Caco-2 (cell line): Measurements from ENCODE around the gene HDDC2. TPM values are rescaled to one million over a fixed set of nuclear protein-coding genes. Genes with fewer than 3 reads are reported as not detected.

Source experiments
- BruUV-seq: library from RNA; stranded (reverse); fragments of 400-500 nt; replicated peaks from 2 replicates; lab custom pipeline; 2021; lab: Mats Ljungman, UMichigan
- CTCF ChIA-PET: fragments of 300-600 bp; sonication (Branson Sonifier 250); formaldehyde crosslinking; loops from one replicate; lab custom pipeline; 2022; ENCODE audit warnings: antibody characterized with exemption; lab: Charles Lee
- POLR2A ChIA-PET: fragments of 300-600 bp; sonication (Branson Sonifier 250); formaldehyde crosslinking; loops from one replicate; lab custom pipeline; 2022; ENCODE audit warnings: antibody characterized with exemption; lab: Charles Lee
- DNase-seq, 2 experiments: peaks; one replicate each; pipeline versions ENCODE4 v3.0.0 to v3.0.0-alpha.2; 2020 to 2022
- H3K27me3 ChIP-seq: replicated peaks from 2 replicates; pipeline ENCODE4 v1.6.0; 2011; ENCODE audit warnings: low read length; ENCODE audit not compliant: control insufficient read depth, insufficient read depth
- H3K36me3 ChIP-seq: 2 replicates; pipeline ENCODE4 v1.5.1; 2011; ENCODE audit warnings: low read length; ENCODE audit not compliant: control insufficient read depth, insufficient read depth
- H3K4me1 ChIP-seq: fragments of 250-450 bp; sonication (Bioruptor Pico); 2 replicates; pipeline ENCODE4 v1.5.1; 2020; ENCODE audit warnings: mild to moderate bottlenecking
- H3K4me3 ChIP-seq: 2 replicates; pipeline ENCODE4 v1.5.1; 2011; ENCODE audit warnings: low read depth, mild to moderate bottlenecking, control low read depth, low read length
- H3K9me3 ChIP-seq: fragments of 250-450 bp; sonication (Bioruptor Pico); 2 replicates; pipeline ENCODE4 v1.5.1; 2020; ENCODE audit warnings: mild to moderate bottlenecking, moderate library complexity
- H3K27ac Mint-ChIP-seq: one replicate; pipeline ENCODE4 v1.8.0; 2022; ENCODE audit warnings: mixed read lengths; ENCODE audit not compliant: unreplicated experiment
- H3K27me3 Mint-ChIP-seq: one replicate; pipeline ENCODE4 v1.8.0; 2022; ENCODE audit warnings: mixed read lengths; ENCODE audit not compliant: insufficient read depth, unreplicated experiment
- H3K36me3 Mint-ChIP-seq: one replicate; pipeline ENCODE4 v1.8.0; 2022; ENCODE audit warnings: mild to moderate bottlenecking, mixed read lengths; ENCODE audit not compliant: insufficient read depth, unreplicated experiment
- H3K4me1 Mint-ChIP-seq: one replicate; pipeline ENCODE4 v1.8.0; 2022; ENCODE audit warnings: low read depth, mixed read lengths; ENCODE audit not compliant: unreplicated experiment
- H3K4me3 Mint-ChIP-seq: one replicate; pipeline ENCODE4 v1.8.0; 2022; ENCODE audit warnings: mild to moderate bottlenecking, moderate library complexity, mixed read lengths; ENCODE audit not compliant: unreplicated experiment
- H3K9me3 Mint-ChIP-seq: one replicate; pipeline ENCODE4 v1.8.0; 2022; ENCODE audit warnings: mixed read lengths; ENCODE audit not compliant: unreplicated experiment
- intact Hi-C: fragments of 100-400 bp; cut with micrococcal nuclease; formaldehyde crosslinking; loops from one replicate; pipeline ENCODE4 v1.10.0; 2022; ENCODE audit not compliant: unreplicated experiment
- total RNA-seq: library from RNA; stranded (reverse); gene quantifications from 2 replicates; pipeline ENCODE4 v1.2.3, GENCODE V29; 2022
- TF ChIP-seq, protein P1 (sequence below), 2 experiments: fragments of 200-600 bp in 1 of 2; IDR thresholded peaks; 1 replicate in 1 of 2; 2 replicates in 1 of 2; pipeline versions ENCODE4 v1.5.1 to v1.8.0; 2011 to 2022; ENCODE audit warnings: antibody characterized with exemption in 1 of 2, control low read depth in 1 of 2, inconsistent platforms in 1 of 2, low read depth in 1 of 2, low read length in 1 of 2, mild to moderate bottlenecking in 1 of 2, moderate library complexity in 1 of 2; ENCODE audit not compliant: insufficient read depth in 1 of 2, severe bottlenecking in 1 of 2, unreplicated experiment in 1 of 2

Gene HDDC2
- total RNA-seq, 1 experiment from 2014 or later = 66.5 TPM

DNA sequence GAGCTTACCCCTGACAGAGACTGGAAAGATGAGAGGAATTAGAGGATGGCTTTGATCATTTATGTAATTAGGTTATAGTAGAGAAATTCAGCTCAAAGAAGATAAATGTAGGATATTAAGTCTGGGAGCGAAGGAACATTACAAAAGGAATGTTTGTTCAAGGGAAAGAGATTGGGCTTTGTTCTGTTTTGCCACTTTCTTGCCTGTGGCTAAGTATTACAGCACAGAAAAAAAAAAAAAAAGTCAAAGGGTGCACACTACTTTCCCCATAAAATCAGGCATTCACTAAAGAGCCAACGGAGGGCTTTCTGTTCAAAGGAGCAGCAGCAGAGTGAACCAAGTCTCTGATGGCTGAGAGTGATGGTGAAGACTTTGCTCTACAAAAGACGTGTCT, 5.0 kb upstream of the HDDC2 start:
- H3K4me3 Mint-ChIP-seq = no peak overlapping the region
- peaks cover 14% of the 10 kb centered on the region for H3K9me3 Mint-ChIP-seq
- Histone ChIP-seq H3K36me3 (no peaks in the 10 kb centered on the region), H3K4me3 (no peak overlapping the region), H3K4me1 (peaks cover 31% of the 10 kb centered on the region), H3K9me3 (no peaks in the 10 kb centered on the region), H3K27me3 (no peaks in the 10 kb centered on the region)
- intact Hi-C loops = loop anchor here (1.0 to 5.0 kb wide), 2 partner anchors 84 to 114 kb away; no protein-coding TSS in a partner anchor
- peaks cover 24% of the 10 kb centered on the region for H3K4me1 Mint-ChIP-seq
- ChIA-PET POLR2A (no interaction called here), CTCF (interaction anchor here (0.9 kb wide), 1 partner anchor 448 kb away, joined by 3 read pairs; no protein-coding TSS in a partner anchor)
- BruUV-seq = no TSS peak
- no peak for DNase-seq
- no peaks in the 10 kb centered on the region for H3K36me3 Mint-ChIP-seq
- H3K27ac Mint-ChIP-seq = peak overlapping the region; percentile 37
- no peaks in the 10 kb centered on the region for H3K27me3 Mint-ChIP-seq
- TF ChIP-seq, protein P1, sequence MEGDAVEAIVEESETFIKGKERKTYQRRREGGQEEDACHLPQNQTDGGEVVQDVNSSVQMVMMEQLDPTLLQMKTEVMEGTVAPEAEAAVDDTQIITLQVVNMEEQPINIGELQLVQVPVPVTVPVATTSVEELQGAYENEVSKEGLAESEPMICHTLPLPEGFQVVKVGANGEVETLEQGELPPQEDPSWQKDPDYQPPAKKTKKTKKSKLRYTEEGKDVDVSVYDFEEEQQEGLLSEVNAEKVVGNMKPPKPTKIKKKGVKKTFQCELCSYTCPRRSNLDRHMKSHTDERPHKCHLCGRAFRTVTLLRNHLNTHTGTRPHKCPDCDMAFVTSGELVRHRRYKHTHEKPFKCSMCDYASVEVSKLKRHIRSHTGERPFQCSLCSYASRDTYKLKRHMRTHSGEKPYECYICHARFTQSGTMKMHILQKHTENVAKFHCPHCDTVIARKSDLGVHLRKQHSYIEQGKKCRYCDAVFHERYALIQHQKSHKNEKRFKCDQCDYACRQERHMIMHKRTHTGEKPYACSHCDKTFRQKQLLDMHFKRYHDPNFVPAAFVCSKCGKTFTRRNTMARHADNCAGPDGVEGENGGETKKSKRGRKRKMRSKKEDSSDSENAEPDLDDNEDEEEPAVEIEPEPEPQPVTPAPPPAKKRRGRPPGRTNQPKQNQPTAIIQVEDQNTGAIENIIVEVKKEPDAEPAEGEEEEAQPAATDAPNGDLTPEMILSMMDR (IDR thresholded peaks at IDR 0.05; ENCODE audit: insufficient read depth in 1 of 2, low read depth in 1 of 2, low read length in 1 of 2, severe bottlenecking in 1 of 2, unreplicated experiment in 1 of 2) = no peak

DNA sequence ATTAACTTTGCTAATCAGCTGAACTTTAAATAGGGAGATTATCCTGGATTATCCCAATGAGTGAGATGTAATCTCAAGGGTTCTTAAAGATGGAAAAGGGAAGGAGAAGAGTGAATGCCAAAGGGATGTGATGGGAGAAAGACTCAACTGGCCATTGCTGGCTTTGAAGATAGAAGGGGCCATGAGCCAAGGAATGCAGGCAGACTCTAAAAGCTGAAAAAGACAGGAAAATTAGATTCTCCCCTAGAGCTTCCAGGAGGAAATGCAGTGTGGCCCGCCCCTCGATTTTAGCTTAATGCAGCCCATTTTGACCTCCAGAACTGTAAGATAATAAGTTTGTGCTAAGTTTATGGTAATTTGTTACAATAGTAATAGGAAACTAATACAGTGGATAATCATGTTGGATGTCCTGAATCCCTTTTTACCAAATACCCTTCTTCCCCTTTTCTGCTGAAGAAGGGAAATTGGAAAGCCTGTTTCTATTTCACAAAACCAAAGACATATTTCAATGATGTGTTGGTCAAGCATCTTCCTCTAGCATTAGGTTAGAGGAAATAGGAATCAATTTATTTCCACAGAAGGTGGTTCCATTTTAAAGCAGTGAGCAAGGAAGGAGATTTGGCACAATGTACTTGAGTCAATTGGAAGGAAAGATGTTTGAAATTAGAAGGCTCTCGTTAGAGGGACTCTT, 3.3 kb upstream of the HDDC2 start:
- H3K27me3 ChIP-seq = no peaks in the 10 kb centered on the region
- Mint-ChIP-seq H3K9me3 (peaks cover 14% of the 10 kb centered on the region), H3K27me3 (no peaks in the 10 kb centered on the region), H3K36me3 (peaks cover 3% of the 10 kb centered on the region), H3K4me1 (peaks cover 31% of the 10 kb centered on the region), H3K27ac (no peak overlapping the region), H3K4me3 (no peak overlapping the region)
- H3K4me3 ChIP-seq = no peak overlapping the region
- TF ChIP-seq, protein P1 (IDR thresholded peaks at IDR 0.05; ENCODE audit: insufficient read depth in 1 of 2, low read depth in 1 of 2, low read length in 1 of 2, severe bottlenecking in 1 of 2, unreplicated experiment in 1 of 2) = no peak
- no peak for DNase-seq
- peaks cover 27% of the 10 kb centered on the region for H3K4me1 ChIP-seq
- H3K9me3 ChIP-seq = no peaks in the 10 kb centered on the region
- BruUV-seq = no TSS peak
- ChIA-PET POLR2A (no interaction called here), CTCF (no interaction called here)
- no peaks in the 10 kb centered on the region for H3K36me3 ChIP-seq
- intact Hi-C loops = loop anchor here (5.0 kb wide), 1 partner anchor 83 kb away; no protein-coding TSS in a partner anchor

DNA sequence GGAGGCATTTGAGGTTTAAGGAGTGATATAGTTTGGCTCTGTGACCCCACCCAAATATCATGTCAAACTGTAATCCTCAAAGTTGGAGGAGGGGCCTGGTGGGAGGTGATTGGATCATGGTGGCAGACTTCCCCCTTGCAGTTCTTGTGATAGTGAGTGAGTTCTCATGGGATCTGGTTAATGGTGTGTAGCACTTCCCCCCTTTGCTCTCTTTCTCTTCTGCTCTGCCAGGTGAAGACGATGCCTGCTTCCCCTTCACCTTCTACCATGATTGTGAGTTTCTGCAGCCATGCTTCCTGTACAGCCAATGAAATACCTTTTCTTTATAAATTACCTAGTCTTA, 1.7 kb upstream of the HDDC2 start:
- Mint-ChIP-seq H3K27me3 (no peaks in the 10 kb centered on the region), H3K4me1 (peaks cover 38% of the 10 kb centered on the region), H3K9me3 (peaks cover 14% of the 10 kb centered on the region), H3K36me3 (peaks cover 16% of the 10 kb centered on the region), H3K27ac (no peak overlapping the region), H3K4me3 (no peak overlapping the region)
- no peak overlapping the region for H3K4me3 ChIP-seq
- H3K4me1 ChIP-seq = peaks cover 29% of the 10 kb centered on the region
- H3K36me3 ChIP-seq = no peaks in the 10 kb centered on the region; the same call in 1 of the 2 replicates
- POLR2A ChIA-PET = no interaction called here
- CTCF ChIA-PET = no interaction called here
- no peak for DNase-seq
- H3K9me3 ChIP-seq = no peaks in the 10 kb centered on the region
- no TSS peak for BruUV-seq
- no peaks in the 10 kb centered on the region for H3K27me3 ChIP-seq
- TF ChIP-seq, protein P1 (IDR thresholded peaks at IDR 0.05; ENCODE audit: insufficient read depth in 1 of 2, low read depth in 1 of 2, low read length in 1 of 2, severe bottlenecking in 1 of 2, unreplicated experiment in 1 of 2) = no peak
- intact Hi-C loops = no loop called here
